ENCODE results near the gene KIRREL3. TPM values are rescaled to one million over a fixed set of nuclear protein-coding genes. Genes with fewer than 3 reads are reported as not detected.

KIRREL3 gene
- total and polyA plus RNA-seq, 4 donors: 0.90 TPM; not detected in 3

DNA sequence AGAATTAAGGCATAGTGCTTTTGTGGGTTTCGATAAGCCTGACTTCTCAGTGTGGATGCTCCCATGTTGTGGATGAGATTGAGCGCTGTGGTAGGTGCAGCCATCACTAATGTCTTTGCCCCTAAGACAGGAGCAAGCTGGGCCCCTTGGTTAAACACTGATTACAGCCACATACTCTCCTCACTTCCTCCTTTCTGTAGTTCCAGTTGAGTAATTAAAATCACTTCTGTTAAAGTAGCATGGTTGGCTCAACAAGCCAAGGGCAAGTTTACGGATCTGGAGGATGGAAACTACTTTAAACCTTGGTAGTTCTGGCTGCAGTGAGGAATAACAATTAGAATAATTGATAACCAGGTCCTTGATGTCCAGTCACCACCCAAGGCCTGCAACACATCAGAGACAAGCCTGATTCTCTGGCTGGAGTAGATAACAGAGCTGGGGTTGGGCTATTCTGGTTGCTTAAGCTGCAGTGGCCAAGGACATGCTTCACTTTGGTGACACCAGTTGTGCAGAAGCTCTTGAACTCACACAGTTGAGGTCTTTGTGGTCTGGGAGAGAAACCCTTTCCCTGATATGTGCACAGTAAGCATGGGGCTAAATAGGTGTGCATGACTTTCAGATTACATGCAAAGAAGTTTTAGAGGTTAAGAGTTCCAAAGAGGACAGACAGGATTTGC is 81.3 kb downstream of the KIRREL3 start:
- Histone ChIP-seq H3K36me3 (ENCODE audit: control insufficient read depth in 1 of 2, insufficient read depth in 2 of 2, low read length in 1 of 2) (no peaks in the 10 kb centered on the region), H3K4me3 (ENCODE audit: low read length in 2 of 2) (no peak overlapping the region), H3K27me3 (ENCODE audit: control insufficient read depth in 1 of 2, insufficient read depth in 2 of 2, low read length in 1 of 2) (no peaks in the 10 kb centered on the region), H3K27ac (ENCODE audit: low read depth in 1 of 2, low read length in 2 of 2) (no peak overlapping the region), H3K4me1 (ENCODE audit: control insufficient read depth in 1 of 2, insufficient read depth in 2 of 2, low read length in 2 of 2) (no peaks in the 10 kb centered on the region), H3K9me3 (ENCODE audit: control insufficient read depth, low read length) (no peaks in the 10 kb centered on the region)
- no peak for ATAC-seq (ENCODE audit: low FRiP score)
- intact Hi-C loops (cut with DNase I): no loop called here
- no peak for DNase-seq
- 82 to 85% methylated on average over 3 of the region's 3 CpGs for WGBS, 2 donors

DNA sequence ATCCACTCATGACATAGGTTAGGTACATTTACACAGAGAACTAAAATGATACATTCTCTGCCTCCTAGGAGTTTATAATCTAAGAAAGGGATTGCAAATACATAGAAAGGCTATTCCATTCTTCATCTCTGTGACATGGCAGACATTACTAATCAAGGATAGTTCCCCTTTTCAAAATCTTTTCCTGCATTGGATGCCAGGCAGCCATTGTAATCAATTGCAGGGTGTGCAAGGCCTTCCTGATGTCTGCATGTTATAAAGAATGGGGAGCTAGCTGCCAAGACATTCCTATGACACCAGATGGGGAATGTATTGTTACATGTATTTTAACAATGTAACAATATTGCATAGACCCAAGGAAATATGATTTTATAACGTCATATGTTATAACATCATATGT is 82.0 kb downstream of the KIRREL3 start:
- 76 to 77% methylated on average over 1 of the region's 1 CpG for WGBS, 2 donors
- H3K4me1 ChIP-seq (ENCODE audit: control insufficient read depth in 1 of 2, insufficient read depth in 2 of 2, low read length in 2 of 2): no peaks in the 10 kb centered on the region
- H3K36me3 ChIP-seq (ENCODE audit: control insufficient read depth in 1 of 2, insufficient read depth in 2 of 2, low read length in 1 of 2): no peaks in the 10 kb centered on the region
- no peak overlapping the region for H3K4me3 ChIP-seq (ENCODE audit: low read length in 2 of 2)
- H3K9me3 ChIP-seq (ENCODE audit: control insufficient read depth, low read length): no peaks in the 10 kb centered on the region
- H3K27me3 ChIP-seq (ENCODE audit: control insufficient read depth in 1 of 2, insufficient read depth in 2 of 2, low read length in 1 of 2): no peaks in the 10 kb centered on the region
- no peak for DNase-seq
- ATAC-seq (ENCODE audit: low FRiP score): no peak
- intact Hi-C loops (cut with DNase I): no loop called here
- H3K27ac ChIP-seq (ENCODE audit: low read depth in 1 of 2, low read length in 2 of 2): no peak overlapping the region

GRCh38 chr11:126917531-126918204 is 82.9 kb downstream of the KIRREL3 start:
- H3K9me3 ChIP-seq (ENCODE audit: control insufficient read depth, low read length): no peaks in the 10 kb centered on the region
- ATAC-seq (ENCODE audit: low FRiP score) (no peak), DNase-seq (no peak)
- WGBS, 2 donors: 68 to 72% methylated on average over 9 of the region's 9 CpGs
- no peaks in the 10 kb centered on the region for H3K36me3 ChIP-seq (ENCODE audit: control insufficient read depth in 1 of 2, insufficient read depth in 2 of 2, low read length in 1 of 2)
- H3K27ac ChIP-seq (ENCODE audit: low read depth in 1 of 2, low read length in 2 of 2): no peak overlapping the region
- no peak overlapping the region for H3K4me3 ChIP-seq (ENCODE audit: low read length in 2 of 2)
- H3K27me3 ChIP-seq (ENCODE audit: control insufficient read depth in 1 of 2, insufficient read depth in 2 of 2, low read length in 1 of 2): no peaks in the 10 kb centered on the region
- no peaks in the 10 kb centered on the region for H3K4me1 ChIP-seq (ENCODE audit: control insufficient read depth in 1 of 2, insufficient read depth in 2 of 2, low read length in 2 of 2)
- intact Hi-C loops (cut with DNase I): no loop called here

DNA sequence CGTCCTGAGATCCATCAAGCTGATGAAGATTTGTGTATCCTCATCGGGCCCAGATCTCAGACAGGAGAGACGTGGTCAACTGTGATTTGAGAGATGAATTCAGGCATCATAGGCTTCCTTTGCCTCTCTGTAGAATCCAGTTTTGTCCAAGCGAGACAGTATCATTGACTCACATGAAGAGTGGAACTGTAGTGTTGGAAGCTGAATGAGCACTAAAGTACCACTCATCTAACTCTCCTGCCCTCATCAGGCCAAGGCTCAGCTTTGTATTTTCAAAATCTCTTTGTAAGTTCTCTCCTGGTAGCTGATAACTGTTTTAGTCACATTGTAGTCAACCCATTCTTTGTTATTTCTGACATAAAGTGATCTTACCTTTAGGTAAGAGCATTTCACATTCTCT is 85.1 kb downstream of the KIRREL3 start:
- no peak for ATAC-seq (ENCODE audit: low FRiP score)
- H3K27me3 ChIP-seq (ENCODE audit: control insufficient read depth in 1 of 2, insufficient read depth in 2 of 2, low read length in 1 of 2): no peaks in the 10 kb centered on the region
- H3K4me3 ChIP-seq (ENCODE audit: low read length in 2 of 2): no peak overlapping the region
- H3K36me3 ChIP-seq (ENCODE audit: control insufficient read depth in 1 of 2, insufficient read depth in 2 of 2, low read length in 1 of 2): no peaks in the 10 kb centered on the region
- H3K27ac ChIP-seq (ENCODE audit: low read depth in 1 of 2, low read length in 2 of 2): no peak overlapping the region
- no peaks in the 10 kb centered on the region for H3K4me1 ChIP-seq (ENCODE audit: control insufficient read depth in 1 of 2, insufficient read depth in 2 of 2, low read length in 2 of 2)
- intact Hi-C loops (cut with DNase I): no loop called here
- DNase-seq: no peak
- WGBS, 2 donors: 81 to 83% methylated on average over 4 of the region's 4 CpGs
- no peaks in the 10 kb centered on the region for H3K9me3 ChIP-seq (ENCODE audit: control insufficient read depth, low read length)

DNA sequence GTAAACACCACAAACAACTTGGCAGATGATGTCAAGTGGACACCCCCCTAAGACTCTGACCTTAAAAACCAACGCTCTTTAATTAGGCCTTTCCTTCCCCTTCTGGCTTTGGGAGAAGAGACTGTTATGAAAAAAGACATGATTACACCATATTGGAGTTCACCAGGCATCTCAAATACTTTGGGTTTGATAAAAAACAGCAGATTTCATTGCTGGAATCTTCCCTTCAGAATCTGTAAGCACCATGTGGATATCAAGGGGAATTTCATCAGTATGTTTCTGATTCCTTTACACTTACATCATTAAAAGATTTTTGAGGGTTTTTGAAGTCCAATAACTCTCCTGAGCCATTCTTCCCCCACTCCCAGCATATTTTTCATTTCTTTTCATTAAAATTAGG is 85.6 kb downstream of the KIRREL3 start:
- Histone ChIP-seq H3K27me3 (ENCODE audit: control insufficient read depth in 1 of 2, insufficient read depth in 2 of 2, low read length in 1 of 2) (no peaks in the 10 kb centered on the region), H3K4me3 (ENCODE audit: low read length in 2 of 2) (no peak overlapping the region), H3K36me3 (ENCODE audit: control insufficient read depth in 1 of 2, insufficient read depth in 2 of 2, low read length in 1 of 2) (no peaks in the 10 kb centered on the region), H3K4me1 (ENCODE audit: control insufficient read depth in 1 of 2, insufficient read depth in 2 of 2, low read length in 2 of 2) (no peaks in the 10 kb centered on the region), H3K27ac (ENCODE audit: low read depth in 1 of 2, low read length in 2 of 2) (no peak overlapping the region), H3K9me3 (ENCODE audit: control insufficient read depth, low read length) (no peaks in the 10 kb centered on the region)
- WGBS, 2 donors: 80 to 88% methylated on average over 1 of the region's 1 CpG
- intact Hi-C loops (cut with DNase I): no loop called here
- DNase-seq (no peak), ATAC-seq (ENCODE audit: low FRiP score) (no peak)

DNA sequence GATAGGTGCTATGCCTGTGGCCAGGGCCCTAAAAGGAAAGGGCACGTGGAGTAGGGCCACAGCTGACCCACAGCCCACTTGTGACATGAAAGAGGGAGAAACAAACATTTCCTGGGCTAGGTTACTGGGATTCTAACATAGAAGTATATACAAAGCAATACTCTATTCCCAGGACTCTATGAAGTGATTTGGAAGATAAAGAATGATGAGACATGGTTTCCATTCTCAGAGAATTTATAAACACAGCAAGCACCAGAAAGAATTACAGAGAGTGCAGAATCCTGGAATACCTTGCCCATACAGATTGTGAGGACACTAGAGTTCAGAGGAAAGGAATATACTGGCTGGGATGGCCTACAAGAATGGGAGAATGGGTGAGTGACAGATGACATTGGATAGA is 86.4 kb downstream of the KIRREL3 start:
- ATAC-seq (ENCODE audit: low FRiP score): no peak
- no peak for DNase-seq
- no peak overlapping the region for H3K27ac ChIP-seq (ENCODE audit: low read depth in 1 of 2, low read length in 2 of 2)
- H3K9me3 ChIP-seq (ENCODE audit: control insufficient read depth, low read length): no peaks in the 10 kb centered on the region
- intact Hi-C loops (cut with DNase I): no loop called here
- no peaks in the 10 kb centered on the region for H3K4me1 ChIP-seq (ENCODE audit: control insufficient read depth in 1 of 2, insufficient read depth in 2 of 2, low read length in 2 of 2)
- no peaks in the 10 kb centered on the region for H3K36me3 ChIP-seq (ENCODE audit: control insufficient read depth in 1 of 2, insufficient read depth in 2 of 2, low read length in 1 of 2)
- no peak overlapping the region for H3K4me3 ChIP-seq (ENCODE audit: low read length in 2 of 2)
- H3K27me3 ChIP-seq (ENCODE audit: control insufficient read depth in 1 of 2, insufficient read depth in 2 of 2, low read length in 1 of 2): no peaks in the 10 kb centered on the region
- WGBS, 2 donors: 38 to 48% methylated on average over 1 of the region's 1 CpG

DNA sequence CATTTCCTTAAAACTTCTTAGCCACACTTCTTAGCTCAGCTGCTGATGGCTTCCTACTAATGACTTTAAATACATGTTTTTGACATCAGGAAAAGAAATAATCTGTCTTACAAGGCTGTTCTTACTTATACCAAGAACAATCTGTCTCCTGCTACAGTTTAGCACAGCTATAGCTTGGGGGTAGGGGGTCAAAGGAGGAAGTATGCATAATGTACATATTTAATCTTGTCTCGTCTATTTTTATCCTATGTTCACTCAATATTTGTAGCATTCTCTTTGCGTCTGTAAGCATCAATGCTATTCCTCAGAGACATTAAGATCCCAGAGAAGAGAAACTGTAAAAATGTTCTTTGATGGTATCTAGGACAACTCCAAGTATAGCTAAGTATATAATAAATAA is 96.0 kb downstream of the KIRREL3 start:
- 59 to 61% methylated on average over 2 of the region's 2 CpGs for WGBS, 2 donors
- no peaks in the 10 kb centered on the region for H3K9me3 ChIP-seq (ENCODE audit: control insufficient read depth, low read length)
- H3K4me3 ChIP-seq (ENCODE audit: low read length in 2 of 2): no peak overlapping the region
- no peak overlapping the region for H3K27ac ChIP-seq (ENCODE audit: low read depth in 1 of 2, low read length in 2 of 2)
- H3K27me3 ChIP-seq (ENCODE audit: control insufficient read depth in 1 of 2, insufficient read depth in 2 of 2, low read length in 1 of 2): no peaks in the 10 kb centered on the region
- no peaks in the 10 kb centered on the region for H3K36me3 ChIP-seq (ENCODE audit: control insufficient read depth in 1 of 2, insufficient read depth in 2 of 2, low read length in 1 of 2)
- ATAC-seq (ENCODE audit: low FRiP score) (no peak), DNase-seq (no peak)
- intact Hi-C loops (cut with DNase I): no loop called here
- H3K4me1 ChIP-seq (ENCODE audit: control insufficient read depth in 1 of 2, insufficient read depth in 2 of 2, low read length in 2 of 2): no peaks in the 10 kb centered on the region

- Histone ChIP-seq H3K9me3 (ENCODE audit: control insufficient read depth, low read length) (no peaks in the 10 kb centered on the region), H3K4me1 (ENCODE audit: control insufficient read depth in 1 of 2, insufficient read depth in 2 of 2, low read length in 2 of 2) (no peaks in the 10 kb centered on the region), H3K36me3 (ENCODE audit: control insufficient read depth in 1 of 2, insufficient read depth in 2 of 2, low read length in 1 of 2) (no peaks in the 10 kb centered on the region), H3K4me3 (ENCODE audit: low read length in 2 of 2) (no peak overlapping the region), H3K27me3 (ENCODE audit: control insufficient read depth in 1 of 2, insufficient read depth in 2 of 2, low read length in 1 of 2) (no peaks in the 10 kb centered on the region), H3K27ac (ENCODE audit: low read depth in 1 of 2, low read length in 2 of 2) (no peak overlapping the region)
- no peak for ATAC-seq (ENCODE audit: low FRiP score)
- WGBS, 2 donors: 65 to 79% methylated on average over 3 of the region's 3 CpGs
- DNase-seq: no peak
- intact Hi-C loops (cut with DNase I): no loop called here
Observed at GRCh38 chr11:126901783-126902182, 98.8 kb downstream of the KIRREL3 start.
